GM19463 (cell line): ENCODE results near the gene LSAMP.
A peak's percentile ranks its signal among the peaks of the same experiment; 100 is the strongest.

Source experiments
- ATAC-seq: cut with Tn5 transposase; IDR thresholded peaks from one replicate; pipeline ENCODE4 v1.9.1; 2021; ENCODE audit warnings: mild to moderate bottlenecking, moderate library complexity; ENCODE audit not compliant: unreplicated experiment

Gene LSAMP

GRCh38 chr3:116300226-116300625 is 145.1 kb downstream of the LSAMP start:
- ATAC-seq, result no peak

DNA sequence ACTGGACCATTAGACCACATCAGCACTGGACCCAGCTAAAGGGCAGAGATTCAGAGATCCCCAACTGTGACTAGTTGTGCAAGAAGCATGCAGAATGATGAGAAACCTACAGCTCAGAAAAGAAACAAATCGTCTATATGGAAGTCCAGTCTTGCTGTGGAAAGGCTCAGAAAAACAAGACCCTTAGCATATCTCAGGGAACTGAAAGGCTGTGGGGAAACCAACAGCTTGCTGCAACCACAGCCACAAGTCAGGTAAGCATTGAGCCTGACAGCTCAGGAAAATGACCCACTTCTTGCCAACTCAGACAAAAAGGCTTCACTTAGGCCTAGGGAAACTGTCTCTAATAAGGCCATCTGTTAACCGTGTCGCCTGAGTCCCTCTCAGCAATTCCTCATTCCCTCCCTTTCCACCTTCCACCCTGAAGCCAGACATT is 145.6 kb downstream of the LSAMP start:
- peak; percentile 59 for ATAC-seq

- ATAC-seq, result no peak
These were observed 147.1 kb downstream of the LSAMP start for GRCh38 chr3:116298151-116298550.

DNA sequence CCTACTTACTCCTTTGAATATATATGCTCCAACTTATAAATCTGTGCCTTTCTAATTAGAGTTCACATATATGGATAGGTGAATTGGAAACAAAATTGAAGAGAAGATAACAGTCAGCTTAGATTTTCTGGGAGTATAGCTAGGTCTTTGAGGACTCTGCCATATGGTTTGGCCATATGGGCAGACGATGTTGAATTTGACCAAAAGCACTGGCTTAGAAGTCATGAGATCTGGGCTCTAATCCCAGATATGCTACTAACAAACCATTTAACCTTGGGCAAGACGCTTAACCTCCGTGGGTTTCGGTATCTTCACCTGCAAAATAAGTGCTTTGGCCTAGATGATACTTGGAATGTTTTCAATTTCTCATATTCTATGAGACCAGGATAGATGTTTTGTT is 154.1 kb downstream of the LSAMP start:
- no peak for ATAC-seq

GRCh38 chr3:116288485-116288884 is 156.8 kb downstream of the LSAMP start:
- no peak for ATAC-seq

DNA sequence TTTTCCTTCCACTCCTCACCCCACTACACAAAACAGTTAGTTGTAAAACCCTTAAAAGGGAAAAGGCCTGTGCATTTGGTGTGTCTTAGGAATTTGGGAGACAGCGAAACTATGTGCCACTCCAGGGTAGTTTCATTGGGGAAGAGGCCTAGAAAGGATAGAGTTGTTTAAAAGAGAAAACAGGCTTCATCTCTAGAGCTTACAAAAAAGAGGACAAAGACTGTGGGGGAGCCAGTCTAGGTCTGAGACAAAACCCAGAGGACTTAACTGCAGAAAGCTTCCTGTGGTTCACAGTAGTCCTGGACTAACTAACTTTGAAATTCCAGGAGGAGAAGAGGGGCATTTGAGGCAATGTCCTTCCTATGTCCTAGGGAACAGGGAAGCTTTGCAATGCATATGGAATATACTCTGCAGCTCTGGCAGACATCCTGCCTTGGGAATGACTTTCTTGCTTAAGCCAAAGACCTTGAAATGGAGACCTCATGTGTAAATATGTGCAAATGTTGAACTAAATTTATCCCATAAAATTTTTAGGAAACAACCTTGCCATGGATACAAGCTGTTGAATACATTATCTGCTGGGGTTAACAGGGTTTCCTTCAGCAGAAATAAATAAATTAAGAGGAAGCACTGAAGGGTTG is 159.4 kb downstream of the LSAMP start:
- ATAC-seq, result no peak

GRCh38 chr3:116281313-116282143 is 163.8 kb downstream of the LSAMP start:
- peak; percentile 72 for ATAC-seq

DNA sequence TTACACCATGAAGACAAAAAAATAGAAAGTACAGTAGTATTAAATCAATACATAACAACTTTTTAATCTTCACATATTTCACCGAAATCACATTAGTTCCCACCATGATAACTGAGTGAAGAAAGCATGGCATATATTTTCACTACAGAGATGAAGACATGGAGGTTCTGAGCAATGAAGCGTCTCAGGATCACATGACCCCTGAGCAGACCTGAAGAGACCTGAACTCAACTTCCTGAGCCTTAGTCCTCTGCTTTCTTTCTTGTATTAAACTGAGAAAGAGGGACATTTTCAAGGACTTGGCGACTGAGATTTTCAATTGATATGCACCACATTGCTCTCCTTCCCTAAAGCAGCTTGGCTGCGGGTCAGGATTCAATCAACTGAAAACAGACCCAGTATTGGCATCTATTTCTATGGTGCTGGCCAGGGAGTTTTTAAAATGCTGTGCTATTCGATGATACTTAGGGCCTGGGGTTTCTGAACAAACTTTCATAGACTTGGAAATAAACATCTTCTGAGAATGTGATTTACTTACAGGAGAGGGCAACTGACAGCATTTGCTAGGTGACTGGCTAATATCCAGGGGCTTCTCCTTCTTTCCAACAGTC is 165.1 kb downstream of the LSAMP start:
- no peak for ATAC-seq

DNA sequence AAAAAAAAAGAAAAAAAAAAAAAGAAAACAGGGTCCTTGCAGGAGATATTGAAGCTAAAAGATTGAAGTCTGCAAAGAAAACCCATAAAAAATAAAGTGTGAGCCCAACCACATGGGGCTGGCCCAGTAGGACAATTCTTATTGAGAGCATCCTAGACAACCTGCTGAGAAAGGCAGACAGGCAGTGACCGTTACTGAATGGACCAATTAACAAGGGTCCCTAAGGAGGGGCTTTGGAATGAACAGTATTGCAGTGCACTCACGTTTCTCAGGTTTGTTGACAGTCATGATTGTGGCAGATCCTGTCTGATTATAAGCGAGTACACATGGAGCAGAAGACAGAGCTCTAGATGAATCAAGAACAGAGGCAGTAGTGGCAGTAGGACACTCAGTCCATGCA is 168.6 kb downstream of the LSAMP start:
- no peak for ATAC-seq

GRCh38 chr3:116270056-116270455 is 175.2 kb downstream of the LSAMP start:
- ATAC-seq, result no peak

GRCh38 chr3:116267116-116267515 is 178.2 kb downstream of the LSAMP start:
- no peak for ATAC-seq

- ATAC-seq, result no peak
These were observed 179.2 kb downstream of the LSAMP start for GRCh38 chr3:116265976-116266584.

DNA sequence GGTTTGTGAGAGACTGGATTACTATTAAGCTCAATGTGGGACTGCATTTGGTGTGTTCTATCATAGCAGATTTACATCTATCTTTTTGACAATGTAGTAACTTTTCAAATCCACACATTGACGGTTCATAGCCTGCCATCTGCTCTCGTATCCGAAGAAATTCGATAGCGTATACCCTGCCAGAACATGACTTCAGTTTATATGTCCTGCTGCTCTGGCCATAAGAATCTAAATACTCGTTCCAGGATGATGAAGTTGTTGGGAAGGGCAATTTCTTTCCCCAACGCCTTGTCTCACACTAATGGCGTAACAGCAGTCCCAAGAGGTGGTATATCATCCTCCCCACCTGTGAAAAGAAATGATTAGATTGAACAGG is 180.0 kb downstream of the LSAMP start:
- ATAC-seq, result no peak

GRCh38 chr3:116264546-116265319 is 180.6 kb downstream of the LSAMP start:
- no peak for ATAC-seq

- no peak for ATAC-seq
These were observed 181.3 kb downstream of the LSAMP start for GRCh38 chr3:116263842-116264545.

GRCh38 chr3:116260491-116260890 is 184.8 kb downstream of the LSAMP start:
- ATAC-seq, result no peak

DNA sequence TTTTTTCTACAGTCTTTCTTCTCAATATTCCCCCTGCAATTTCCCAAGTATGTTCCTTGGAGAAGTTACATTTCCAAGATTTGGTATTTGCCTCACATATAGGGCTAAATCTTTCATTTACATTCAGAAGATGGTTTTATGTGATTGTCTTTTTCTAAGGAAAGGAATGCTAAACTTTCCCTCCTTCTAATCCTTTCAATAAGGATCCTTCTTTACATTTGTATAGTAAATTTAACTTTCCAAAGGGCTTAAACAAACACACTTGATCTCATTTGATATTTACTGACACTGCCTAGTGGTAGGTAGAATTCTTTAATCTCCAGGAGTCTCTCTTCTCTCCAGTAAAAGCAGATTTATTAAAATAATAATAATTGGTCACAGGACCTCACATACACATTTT is 185.3 kb downstream of the LSAMP start:
- no peak for ATAC-seq

DNA sequence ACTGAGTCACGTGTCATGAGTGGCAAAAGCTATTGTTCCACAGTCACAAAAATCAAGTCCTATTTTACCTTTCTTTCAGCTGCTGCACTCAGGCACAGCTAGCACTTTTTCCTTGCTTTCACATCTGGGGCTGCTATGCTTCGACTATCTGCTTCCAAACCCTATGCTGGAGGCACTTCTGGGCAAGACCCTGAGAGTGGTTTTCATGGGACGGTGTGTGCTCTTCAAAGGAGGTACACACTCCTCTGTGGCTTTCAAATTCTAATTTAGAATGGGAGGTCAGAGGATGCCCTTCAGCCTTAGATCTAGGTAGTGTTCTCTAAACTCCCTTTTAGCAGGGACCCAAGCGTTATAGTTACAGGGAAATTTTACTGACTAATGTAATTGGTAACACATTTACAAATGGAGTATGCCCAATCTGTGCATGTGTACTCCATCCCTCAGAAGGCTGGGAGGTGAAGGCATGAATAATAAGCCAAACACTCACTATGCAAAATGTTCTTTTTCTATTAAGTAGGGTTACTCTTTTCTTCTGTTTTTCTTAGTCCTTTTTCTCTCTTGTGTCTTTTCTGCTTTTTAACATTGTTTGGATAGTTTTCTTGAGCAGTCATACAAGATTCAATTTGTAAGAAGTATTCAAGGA is 188.3 kb downstream of the LSAMP start:
- ATAC-seq, result no peak

DNA sequence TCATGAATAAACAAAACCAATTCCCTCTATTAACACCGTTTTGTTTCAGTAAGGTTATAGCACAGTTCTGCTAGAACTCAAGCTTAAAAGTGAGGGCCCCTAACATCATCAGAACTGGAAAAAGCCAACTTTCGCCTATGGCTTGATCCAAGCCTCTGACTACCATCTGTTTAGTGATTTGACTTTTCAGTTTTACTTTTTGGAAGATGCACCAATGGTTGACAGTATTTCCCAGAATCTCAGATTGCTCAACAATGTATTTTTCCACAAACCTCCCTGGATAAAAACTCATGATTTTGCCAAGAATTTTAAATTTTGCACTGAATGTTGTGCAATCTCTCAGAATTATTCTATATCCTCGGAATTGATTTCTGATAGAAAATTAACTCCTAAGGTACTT is 190.7 kb downstream of the LSAMP start:
- no peak for ATAC-seq

DNA sequence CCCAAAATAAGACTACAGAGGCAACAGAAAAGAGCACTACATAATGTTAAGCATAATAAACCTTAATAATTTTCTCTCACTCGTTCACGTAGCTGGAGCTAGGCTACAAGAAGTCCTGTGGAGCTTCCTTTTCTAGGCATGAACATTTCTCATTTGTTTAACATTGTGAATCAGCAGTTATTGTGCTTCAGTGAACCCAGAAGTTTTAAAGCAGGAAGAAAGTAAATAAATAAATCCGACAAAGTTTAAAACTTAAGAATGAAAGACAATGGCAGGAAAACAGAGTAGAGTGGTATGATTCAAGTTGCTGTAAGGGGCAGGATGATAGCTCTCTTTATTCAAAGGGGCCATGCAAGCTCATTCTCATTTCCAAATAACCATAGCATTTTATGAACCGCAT is 191.8 kb downstream of the LSAMP start:
- no peak for ATAC-seq
